NCI-H2227 (cell line): Measurements from ENCODE around the gene MGA.
A peak's percentile ranks its signal among the peaks of the same experiment; 100 is the strongest.

Experiments
- DNase-seq: peaks from one replicate; lab custom pipeline; 2025; ENCODE audit not compliant: unreplicated experiment; lab: John Stamatoyannopoulos, UW

The MGA gene

GRCh38 chr15:41660235-41661077 lies at the start of gene MGA:
Gene MGA (plus strand): TSS chr15:41660405.
- peak; percentile 96 for DNase-seq

- peak; percentile 24 for DNase-seq
Measured at GRCh38 chr15:41620536-41621199, 39.5 kb upstream of the MGA start.

DNA sequence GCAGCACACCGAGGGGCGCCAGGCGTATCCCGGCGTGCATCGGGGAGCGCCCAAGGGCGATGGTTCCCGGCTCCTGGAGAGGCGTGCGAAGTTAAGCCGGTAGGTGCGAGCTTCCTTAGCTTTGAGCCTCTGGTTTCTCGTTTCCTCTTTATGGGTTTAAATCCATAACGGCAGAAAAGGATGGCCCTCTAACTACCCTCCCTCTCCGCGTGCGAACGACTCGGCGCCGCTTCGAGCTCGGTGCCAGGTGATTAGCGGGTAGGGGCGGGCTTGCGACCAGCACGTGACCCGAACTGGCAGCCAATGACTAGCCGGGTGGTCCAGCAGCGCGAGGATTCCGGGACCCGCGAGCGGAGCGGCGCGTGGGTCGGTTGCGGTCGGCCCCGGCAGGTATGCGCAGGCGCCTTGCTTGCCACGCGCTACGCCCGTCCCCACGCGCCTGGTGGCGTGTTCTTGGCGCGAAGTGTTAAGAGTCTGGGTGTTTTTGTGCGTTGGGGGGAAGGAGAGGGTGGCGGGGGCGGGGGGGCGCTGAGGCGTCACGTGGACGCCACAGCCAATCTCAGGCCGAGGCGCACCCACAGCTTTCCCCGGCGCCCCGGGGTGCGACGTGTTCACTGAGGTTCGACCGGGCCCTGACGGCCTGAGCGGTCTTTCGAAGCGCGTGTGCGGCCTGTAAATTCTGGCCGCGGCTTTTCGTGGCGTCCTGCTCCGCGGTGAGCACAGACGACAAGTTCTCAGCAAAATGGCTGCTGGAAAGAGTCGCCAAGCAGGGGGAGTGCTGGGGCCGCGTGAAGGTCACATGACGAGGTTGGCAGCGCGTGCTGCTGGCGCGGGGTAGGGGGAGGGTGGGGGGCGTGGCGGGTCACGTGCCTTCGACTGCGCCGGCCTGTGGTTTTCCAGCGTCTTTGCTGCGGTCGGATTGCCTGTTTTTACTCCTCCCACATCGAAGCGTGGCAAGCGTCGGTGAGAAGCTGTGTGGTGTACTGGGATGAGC lies 38.7 kb upstream of the MGA start:
- peak; percentile 93 for DNase-seq

DNA sequence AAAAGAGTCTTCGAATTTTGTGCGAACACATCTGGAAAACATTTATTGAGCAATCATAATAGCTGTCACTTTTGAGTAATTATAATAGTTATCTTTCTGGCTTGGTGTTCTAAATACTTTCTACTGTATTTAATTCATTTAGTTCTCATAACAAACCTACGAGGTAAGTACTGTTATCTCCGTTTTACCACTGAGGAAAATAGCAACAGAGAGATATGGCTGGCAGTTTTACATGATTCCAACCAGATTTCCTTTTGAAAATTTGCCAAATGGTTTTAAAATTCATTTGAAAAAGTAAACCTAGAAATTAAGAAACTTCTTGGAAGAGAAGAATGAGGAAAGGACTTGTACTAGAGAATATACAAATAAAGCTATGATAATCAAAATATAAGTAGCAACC lies 37.3 kb upstream of the MGA start:
- no peak for DNase-seq

DNA sequence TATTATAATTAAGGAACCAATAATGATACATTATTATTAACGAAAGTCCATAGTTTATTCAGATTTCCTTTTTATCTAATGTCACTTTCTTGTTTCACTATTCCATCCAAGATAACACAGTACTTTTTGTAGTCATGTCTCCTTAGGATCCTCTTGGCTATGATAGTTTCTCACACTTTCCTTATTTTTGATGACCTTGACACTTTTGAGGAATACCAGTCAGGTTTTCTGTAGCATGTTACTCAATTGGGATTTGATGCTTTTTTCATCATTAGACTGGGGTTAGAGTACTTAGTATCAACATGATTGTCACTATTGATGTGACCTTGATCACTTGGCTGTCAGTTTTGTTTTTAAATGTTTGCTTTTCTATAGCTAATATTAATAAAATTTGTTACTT lies 33.0 kb upstream of the MGA start:
- DNase-seq: no peak

GRCh38 chr15:41629463-41629862 lies 30.7 kb upstream of the MGA start:
- no peak for DNase-seq

DNA sequence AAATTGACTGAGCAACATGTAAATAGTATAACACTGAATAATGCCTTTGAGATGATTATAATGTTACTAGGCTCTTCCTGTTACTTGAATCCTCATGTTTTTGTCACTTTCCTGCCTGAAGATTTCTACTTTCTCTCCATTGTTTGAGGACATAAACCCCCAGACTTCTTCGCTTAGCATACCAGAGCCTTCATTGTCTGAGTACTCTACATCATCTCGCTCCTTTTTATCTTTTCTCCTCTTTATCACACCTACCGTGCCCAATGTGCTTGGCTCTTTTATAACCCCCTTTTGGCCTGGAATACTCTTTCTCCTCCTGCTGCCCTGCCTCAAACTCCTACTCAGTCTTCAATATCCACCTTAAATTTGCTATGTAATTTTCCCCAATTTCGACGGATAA lies 30.3 kb upstream of the MGA start:
- DNase-seq: no peak

DNA sequence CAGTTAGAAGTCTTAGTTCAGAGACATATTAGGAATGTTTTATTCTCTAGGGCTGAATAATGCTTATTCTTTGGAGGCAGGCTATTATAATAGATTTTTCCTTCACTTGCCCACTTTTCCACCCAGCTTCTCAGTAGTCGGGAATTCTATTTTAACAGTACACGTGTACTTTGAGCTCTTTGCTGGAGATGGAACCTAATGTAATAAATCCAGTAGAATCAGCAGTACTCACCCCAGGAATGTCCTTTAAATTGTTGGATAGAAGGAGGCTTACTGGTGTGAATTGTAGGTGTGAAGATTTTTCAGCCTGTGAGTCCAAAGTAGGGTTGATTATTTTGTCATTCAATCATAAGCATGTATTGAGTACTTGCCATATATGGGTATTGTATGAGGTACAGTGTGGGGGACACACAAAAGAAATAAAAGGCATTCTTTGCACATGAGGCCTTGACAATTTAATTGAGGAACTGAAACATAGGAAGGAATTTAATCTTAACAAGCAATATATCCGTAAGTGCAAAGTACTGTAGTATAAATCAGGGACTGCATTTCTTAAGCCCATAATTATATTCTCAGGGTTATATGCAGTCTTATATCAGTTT lies 29.5 kb upstream of the MGA start:
- no peak for DNase-seq

- DNase-seq: no peak
Measured at GRCh38 chr15:41631880-41632470, 28.2 kb upstream of the MGA start.

- DNase-seq: no peak
Measured at GRCh38 chr15:41633609-41634008, 26.6 kb upstream of the MGA start.

- DNase-seq: no peak
Measured at GRCh38 chr15:41634072-41634626, 26.1 kb upstream of the MGA start.

DNA sequence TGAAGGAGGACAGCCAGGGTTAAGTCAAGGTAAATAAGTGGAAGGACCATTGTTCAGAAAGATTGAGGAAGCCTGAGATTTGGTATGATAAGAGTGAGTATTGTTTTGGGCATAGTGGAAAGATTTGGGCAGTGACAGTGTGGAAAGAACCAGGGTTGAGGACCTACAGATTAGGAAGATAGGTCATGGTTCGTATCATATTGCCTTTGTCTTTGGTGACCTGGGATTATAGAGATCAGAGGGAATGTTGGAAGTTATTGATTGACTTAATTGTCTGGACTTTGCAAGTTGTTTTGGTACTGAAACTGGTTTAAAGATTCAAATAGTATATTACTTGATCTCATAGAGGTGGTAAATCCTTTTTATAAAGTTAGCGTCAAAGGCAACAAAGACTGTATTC lies 23.1 kb upstream of the MGA start:
- DNase-seq: no peak

DNA sequence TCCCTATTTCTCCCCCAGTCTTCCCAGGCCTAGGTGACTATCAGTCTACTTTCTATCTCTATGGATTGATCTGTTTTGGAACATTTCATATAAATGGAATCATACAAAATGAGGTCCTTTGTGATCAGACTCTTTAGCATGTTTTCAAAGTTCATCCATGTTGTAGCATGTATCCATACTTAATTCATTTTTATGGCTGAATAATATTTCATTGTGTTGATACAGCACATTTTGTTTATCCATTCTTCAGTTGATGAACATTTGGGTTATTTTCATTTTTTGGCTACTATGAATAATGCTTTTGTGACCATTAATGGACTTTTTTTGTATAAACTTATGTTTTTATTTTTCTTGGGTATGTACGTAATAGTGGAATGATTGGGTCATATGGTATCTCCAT lies 19.2 kb upstream of the MGA start:
- no peak for DNase-seq

DNA sequence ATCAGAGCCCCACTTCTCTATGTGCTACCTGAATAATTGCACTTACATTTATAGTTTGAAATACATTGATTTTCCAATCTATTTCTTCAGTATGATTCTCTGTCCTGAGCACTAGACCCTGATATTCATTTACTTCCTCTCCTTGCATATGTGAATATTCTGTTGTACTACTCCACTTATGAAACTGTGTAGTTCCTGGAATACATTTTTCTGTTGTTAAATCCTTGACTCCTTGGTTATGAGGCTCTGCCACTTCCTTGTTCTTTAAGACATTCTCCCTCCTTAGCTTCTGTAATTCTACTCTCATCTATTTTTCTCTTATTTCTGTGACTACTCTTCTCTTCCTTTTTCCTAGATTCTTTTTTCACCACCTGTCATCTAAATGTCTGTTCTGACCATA lies 12.9 kb upstream of the MGA start:
- no peak for DNase-seq

DNA sequence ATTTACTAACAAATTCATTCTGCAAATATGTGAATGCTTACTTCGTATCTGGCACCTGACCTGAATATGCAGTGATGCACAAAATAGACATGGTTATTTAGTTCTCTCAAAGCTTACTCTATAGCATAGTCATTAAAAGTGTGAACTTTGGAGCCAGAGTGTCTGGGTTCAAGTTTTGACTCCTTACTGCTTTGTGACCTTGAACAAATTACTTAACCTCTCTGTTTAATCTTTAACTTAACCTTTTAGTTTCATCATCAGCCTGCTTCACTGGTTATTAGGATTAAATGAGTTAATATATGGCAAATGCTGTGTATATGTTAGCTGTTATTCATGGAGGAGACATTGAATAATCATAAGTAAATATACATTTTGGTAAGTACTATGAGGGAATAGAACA lies 12.1 kb upstream of the MGA start:
- DNase-seq: no peak

DNA sequence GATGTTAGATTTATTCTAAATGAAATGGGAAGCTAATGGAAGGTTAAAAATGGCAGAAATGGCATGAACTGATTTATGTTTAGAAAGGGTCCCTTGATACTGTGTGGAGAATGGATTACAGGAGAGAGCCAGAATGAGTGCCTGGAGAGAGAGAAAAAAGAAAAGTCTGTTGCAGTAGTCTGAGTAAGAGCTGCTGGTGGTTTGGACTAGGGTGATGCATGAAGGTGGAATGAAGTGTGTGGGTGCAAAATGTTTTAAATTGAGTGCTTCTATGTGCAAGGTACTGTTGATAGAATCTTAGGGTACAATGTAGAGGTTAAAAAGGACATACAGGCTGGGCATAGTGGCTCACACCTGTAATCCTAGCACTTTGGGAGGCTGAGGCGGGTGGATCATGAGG lies 11.4 kb upstream of the MGA start:
- no peak for DNase-seq

- DNase-seq: no peak
Measured at GRCh38 chr15:41650806-41651205, 9.4 kb upstream of the MGA start.

DNA sequence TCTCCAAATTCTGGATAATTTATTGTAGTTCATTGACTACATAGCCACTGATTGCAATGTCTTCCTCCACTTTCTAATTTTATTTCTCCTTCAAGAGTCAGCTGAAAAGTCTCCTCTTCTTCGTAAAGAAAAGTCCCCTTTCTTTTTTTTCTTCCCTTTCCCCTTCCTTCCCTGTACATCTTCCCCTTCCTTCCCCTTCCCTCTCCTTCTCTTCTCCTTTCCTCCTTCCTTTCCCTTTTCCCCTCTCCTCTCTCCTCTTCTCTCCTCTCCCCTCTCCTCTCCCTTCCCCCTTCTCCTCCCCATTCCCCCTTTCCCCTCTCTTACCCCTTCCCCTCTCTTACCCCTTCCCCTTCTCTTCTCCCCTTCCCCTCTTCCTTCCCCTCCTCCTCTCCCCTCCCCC lies 8.8 kb upstream of the MGA start:
- DNase-seq: no peak

DNA sequence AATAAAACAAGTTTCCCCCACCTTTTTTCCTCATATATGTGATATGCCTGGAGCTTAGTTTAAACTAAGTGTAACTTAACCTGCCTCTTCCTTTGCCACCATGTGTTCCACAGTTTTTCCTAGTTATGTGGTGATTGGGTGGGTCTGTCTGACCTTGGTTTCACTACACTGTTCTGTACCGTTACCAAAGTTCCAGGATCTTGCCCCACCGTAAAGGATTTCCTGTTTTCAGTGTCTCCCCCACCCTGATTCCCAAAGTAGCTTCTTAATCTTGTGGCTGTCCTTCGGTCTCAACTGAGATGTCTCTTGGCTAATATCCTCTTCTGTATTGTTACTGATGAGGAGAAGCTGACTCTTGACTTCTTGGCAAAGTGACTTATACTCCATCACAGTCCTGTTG lies 6.4 kb upstream of the MGA start:
- no peak for DNase-seq

DNA sequence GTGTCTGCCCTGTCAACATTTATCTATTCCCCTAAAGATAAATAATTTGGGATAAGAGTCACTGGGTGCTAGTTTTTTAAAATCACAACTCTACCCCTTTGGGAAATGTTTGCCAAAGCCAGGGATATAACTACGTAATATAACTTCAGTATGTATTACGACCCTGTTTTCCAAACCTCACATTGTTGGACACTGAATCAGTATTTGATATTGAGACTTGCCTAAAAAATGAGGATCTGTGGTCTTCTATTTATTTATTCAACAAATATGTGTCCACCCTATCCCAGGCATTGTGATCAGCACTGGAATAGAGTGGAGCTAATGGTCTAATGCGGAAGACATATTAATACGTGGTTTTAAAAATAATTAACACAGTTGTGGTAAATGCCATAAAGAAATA lies 4.5 kb upstream of the MGA start:
- DNase-seq: no peak
